Thyroid gland (tissue), 4 donors: Measurements from ENCODE around the gene SLAIN2.

ENCODE experiments used
- POLR2A ChIP-seq, 2 donors: fragments of 450-650 bp; IDR thresholded peaks; one replicate each; pipeline ENCODE4 v1.6.1; 2017; ENCODE audit warnings: antibody characterized with exemption in 2 of 2, mild to moderate bottlenecking in 2 of 2, moderate library complexity in 1 of 2
- TF ChIP-seq, protein P1 (sequence below), 6 experiments: fragments of 200-600 bp in 3 of 6; fragments of 450-650 bp in 3 of 6; sonication (generic) in 3 of 6; IDR thresholded peaks; one replicate each; pipeline ENCODE4 v1.5.1; 2016 to 2019; ENCODE audit warnings: antibody characterized with exemption in 6 of 6, mild to moderate bottlenecking in 2 of 6, inconsistent platforms in 1 of 6, moderate library complexity in 1 of 6

DNA sequence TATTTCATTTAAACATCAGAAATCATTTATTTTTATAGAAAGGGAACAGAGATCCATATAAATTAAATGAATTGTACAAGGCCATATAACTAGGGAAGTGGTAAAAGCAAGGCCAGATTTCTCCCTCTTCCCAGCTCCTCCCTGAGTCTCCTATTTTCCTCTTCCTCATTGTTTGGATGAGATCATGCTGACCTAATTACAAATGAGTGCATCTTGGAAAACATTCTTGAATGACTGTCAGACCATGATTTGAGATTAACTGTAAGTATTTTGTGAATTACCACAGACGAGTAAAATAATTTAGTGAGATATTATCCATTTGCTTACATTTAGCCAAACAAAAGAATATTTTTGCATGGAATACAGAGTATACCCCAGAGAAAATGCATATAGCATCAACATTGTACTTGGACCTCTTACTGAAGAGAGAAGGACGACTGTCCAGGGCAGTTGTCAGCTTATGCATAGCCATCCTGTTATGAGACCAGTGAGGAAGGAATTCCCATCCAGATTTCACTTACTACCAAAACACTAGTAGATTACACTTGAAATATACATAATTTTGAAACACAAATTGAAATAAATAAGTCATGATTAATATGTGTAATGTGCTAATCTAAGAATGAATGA lies 47.3 kb downstream of the SLAIN2 start:
- TF ChIP-seq, protein P1, sequence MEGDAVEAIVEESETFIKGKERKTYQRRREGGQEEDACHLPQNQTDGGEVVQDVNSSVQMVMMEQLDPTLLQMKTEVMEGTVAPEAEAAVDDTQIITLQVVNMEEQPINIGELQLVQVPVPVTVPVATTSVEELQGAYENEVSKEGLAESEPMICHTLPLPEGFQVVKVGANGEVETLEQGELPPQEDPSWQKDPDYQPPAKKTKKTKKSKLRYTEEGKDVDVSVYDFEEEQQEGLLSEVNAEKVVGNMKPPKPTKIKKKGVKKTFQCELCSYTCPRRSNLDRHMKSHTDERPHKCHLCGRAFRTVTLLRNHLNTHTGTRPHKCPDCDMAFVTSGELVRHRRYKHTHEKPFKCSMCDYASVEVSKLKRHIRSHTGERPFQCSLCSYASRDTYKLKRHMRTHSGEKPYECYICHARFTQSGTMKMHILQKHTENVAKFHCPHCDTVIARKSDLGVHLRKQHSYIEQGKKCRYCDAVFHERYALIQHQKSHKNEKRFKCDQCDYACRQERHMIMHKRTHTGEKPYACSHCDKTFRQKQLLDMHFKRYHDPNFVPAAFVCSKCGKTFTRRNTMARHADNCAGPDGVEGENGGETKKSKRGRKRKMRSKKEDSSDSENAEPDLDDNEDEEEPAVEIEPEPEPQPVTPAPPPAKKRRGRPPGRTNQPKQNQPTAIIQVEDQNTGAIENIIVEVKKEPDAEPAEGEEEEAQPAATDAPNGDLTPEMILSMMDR (IDR thresholded peaks at IDR 0.05), result no peak
- TF ChIP-seq POLR2A (IDR thresholded peaks at IDR 0.05), result no peak
